LNCAP (cell line): ENCODE results near the gene SERPINE1.

ENCODE experiments used
- CTCF ChIP-seq: fragments of 450-650 bp; IDR thresholded peaks from 2 replicates; pipeline ENCODE4 v1.5.1; 2017; ENCODE audit warnings: mild to moderate bottlenecking

The SERPINE1 gene

GRCh38 chr7:101166909-101167644 is 40.2 kb downstream of the SERPINE1 start:
- no peak for TF ChIP-seq CTCF

- TF ChIP-seq CTCF = no peak
Measured at GRCh38 chr7:101167645-101168411, 40.9 kb downstream of the SERPINE1 start.

- no peak for TF ChIP-seq CTCF
Measured at GRCh38 chr7:101168412-101169049, 41.6 kb downstream of the SERPINE1 start.

- no peak for TF ChIP-seq CTCF
Measured at GRCh38 chr7:101169110-101169837, 42.4 kb downstream of the SERPINE1 start.

GRCh38 chr7:101169838-101170551 is 43.1 kb downstream of the SERPINE1 start:
- TF ChIP-seq CTCF = peak; percentile 97

GRCh38 chr7:101170617-101171441 is 43.9 kb downstream of the SERPINE1 start:
- no peak for TF ChIP-seq CTCF
